Cardiac ventricle fibroblast (primary cell): ENCODE measurements around the gene ZNF8. TPM values are rescaled to one million over a fixed set of nuclear protein-coding genes. Genes with fewer than 3 reads are reported as not detected.

Experiments used
- total RNA-seq: library from RNA; depleted of rRNA; stranded (reverse); fragments of >200 nt; gene quantifications from 2 replicates; pipeline ENCODE4 v1.2.3, GENCODE V29; 2015

ZNF8 gene
- total RNA-seq, result 6.2 and 6.9 TPM in 2 replicates

DNA sequence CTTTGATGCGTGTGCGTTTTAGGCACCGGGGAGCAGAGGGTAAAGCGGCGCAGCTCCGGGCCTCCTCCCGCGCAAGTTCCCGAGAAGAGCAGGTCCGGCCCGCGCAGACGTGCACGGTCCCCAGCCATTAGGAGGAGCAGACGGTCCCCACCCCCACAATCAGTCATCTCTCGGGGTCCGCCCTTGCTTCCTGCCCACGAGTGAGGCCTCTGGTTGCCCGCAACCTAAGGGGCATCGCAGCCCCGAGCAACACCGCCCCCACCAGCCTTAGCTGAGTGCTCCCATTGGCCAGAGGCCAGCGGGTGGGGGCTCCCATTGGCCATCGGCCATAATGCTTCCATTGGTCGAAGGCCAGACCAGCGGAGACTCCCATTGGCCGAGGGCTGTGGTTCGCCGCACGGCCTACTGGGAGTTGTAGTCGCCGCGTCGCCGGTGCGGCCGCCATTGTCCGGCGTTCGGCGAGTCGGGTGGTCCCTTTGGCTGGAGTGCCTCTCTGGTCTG, at the start of gene ZNF8:
Gene ZNF8 (plus strand): TSS at position 415 of the 501 bp plus-strand sequence. CDS start 127 bp downstream, outside the sequence.

DNA sequence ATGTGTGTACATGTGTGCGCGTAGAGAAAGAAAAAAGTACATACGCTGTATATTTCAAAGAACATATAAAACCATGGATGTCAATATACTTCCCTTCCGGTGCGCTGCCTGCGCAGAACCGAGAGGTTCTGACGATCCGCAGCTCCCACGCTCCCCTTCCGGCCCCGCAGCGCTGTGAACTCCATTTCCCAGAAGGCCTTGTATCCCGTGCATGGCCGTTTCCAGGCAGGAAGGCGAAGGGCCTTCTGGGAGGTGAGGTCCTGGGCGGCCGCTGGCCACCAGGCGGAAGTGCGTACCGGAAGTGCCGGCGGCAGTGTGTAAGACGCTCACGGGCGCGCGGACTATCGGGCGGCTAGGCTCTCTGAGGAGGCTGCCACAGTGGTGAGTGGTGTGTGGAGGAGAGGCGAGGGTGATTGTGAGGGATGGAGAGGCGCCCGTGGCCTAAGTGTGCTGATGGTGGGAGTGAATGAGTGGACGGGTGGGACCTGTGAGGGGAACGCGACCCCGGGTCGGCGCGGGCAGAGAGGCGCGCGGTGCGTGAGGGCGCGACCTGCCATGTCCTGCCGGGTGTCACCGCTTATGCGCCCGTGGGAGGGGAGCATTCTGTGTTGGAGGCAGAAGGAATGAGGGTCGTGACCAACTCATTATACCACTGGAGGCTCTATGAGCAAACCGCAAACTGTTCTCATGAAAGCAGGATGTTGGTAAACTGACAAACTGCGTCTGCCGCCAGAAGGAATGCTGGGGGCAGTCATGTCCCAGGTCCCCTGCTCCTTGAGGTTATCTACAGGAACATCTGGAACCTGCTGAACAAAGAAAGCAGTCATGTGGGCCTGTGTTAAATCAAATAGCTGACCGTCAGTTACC, 26.5 kb downstream of the ZNF8 start, which contains the start of gene ERVK3-1:
Gene ERVK3-1 (plus strand): TSS at position 313 of the 867 bp plus-strand sequence. CDS start 6,792 bp downstream, outside the sequence.

DNA sequence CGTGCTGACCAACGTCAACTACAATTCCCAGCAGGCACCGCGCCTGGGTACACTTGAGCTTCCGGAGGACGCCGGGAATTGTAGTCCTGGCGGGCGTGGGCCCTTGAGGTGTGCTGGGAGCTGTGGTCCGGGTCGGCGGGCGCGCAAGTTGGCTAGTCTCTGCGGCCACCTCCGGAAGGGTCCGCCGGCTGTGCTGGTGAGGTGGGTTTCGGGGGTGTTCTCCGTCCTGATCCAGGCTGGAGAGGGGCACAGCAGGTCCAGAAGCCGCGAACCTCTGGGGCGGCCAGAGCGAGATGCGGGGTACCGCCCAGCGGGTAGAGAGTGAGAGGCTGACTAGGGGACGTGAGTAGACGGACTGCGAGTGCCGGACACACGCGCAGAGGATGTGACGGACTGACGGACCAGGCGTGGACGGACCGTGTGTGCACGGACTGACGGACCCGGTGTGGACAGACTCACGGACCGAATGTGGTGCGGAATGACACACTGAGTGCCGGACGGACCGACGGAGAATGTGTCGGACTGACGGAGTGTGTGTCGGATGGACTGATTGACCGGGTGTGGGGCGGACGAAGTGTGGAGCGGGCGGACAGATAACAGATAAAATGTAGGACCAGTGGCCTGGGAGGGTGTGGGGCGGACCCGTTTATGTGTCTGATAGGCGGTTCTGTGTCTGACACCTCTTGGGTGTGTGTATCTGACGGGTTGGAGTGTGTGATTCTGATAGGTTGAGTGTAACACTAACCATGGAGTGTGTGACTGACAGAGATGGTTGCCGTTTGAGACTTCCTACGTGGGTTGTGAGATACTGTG, 48.4 kb downstream of the ZNF8 start, which contains the start of gene ZSCAN22:
Gene ZSCAN22 (plus strand): TSS at position 81 of the 813 bp plus-strand sequence. CDS start 7,809 bp downstream, outside the sequence.

Other genes with a start within 250 kb of the ZNF8 start
- not detected in 2 replicates for gene ZSCAN1, start 244.9 kb upstream of the ZNF8 start, total RNA-seq
- gene ZNF135, start 219.7 kb upstream of the ZNF8 start, total RNA-seq, result 3.9 and 5.3 TPM in 2 replicates
- gene ZSCAN18, start 180.7 kb upstream of the ZNF8 start, total RNA-seq, result 49.3 and 52.7 TPM in 2 replicates
- 7.2 and 7.8 TPM in 2 replicates for gene ZNF329, start 128.2 kb upstream of the ZNF8 start, total RNA-seq
- 18.0 and 21.7 TPM in 2 replicates for gene ZNF274, start 95.9 kb upstream of the ZNF8 start, total RNA-seq
- 24.6 and 33.3 TPM in 2 replicates for gene ZNF544, start 50.0 kb upstream of the ZNF8 start, total RNA-seq
- 21.8 and 35.2 TPM in 2 replicates for gene ERVK3-1, start 26.4 kb downstream of the ZNF8 start, total RNA-seq
- gene ZSCAN22, start 48.0 kb downstream of the ZNF8 start, total RNA-seq, result 2.4 and 2.8 TPM in 2 replicates
- gene A1BG, start 74.5 kb downstream of the ZNF8 start, total RNA-seq, result 24.8 and 61.8 TPM in 2 replicates
- 0.12 and 0.29 TPM in 2 replicates for gene ZNF497, start 83.8 kb downstream of the ZNF8 start, total RNA-seq
- 3.8 and 4.8 TPM in 2 replicates for gene ZNF837, start 102.1 kb downstream of the ZNF8 start, total RNA-seq
- gene RPS5, start 108.3 kb downstream of the ZNF8 start, total RNA-seq, result 1,797 and 1,853 TPM in 2 replicates
- not detected in 2 replicates for gene RNF225, start 116.7 kb downstream of the ZNF8 start, total RNA-seq
- 12.7 and 16.5 TPM in 2 replicates for gene ZNF584, start 129.7 kb downstream of the ZNF8 start, total RNA-seq
- 6.4 and 7.1 TPM in 2 replicates for gene ZNF132, start 161.2 kb downstream of the ZNF8 start, total RNA-seq
- gene ZNF324B, start 172.7 kb downstream of the ZNF8 start, total RNA-seq, result 7.5 and 7.6 TPM in 2 replicates
- gene ZNF324, start 188.1 kb downstream of the ZNF8 start, total RNA-seq, result 10.7 and 12.1 TPM in 2 replicates
- gene ZNF446, start 197.4 kb downstream of the ZNF8 start, total RNA-seq, result 12.8 and 16.3 TPM in 2 replicates
- gene SLC27A5, start 233.0 kb downstream of the ZNF8 start, total RNA-seq, result 4.8 and 5.5 TPM in 2 replicates
- gene ZBTB45, start 240.9 kb downstream of the ZNF8 start, total RNA-seq, result 5.9 and 9.4 TPM in 2 replicates